Endothelial cell of umbilical vein (primary cell): ENCODE measurements around the gene ADTRP. TPM values are rescaled to one million over a fixed set of nuclear protein-coding genes. Genes with fewer than 3 reads are reported as not detected.

ENCODE experiments used
- BruUV-seq: library from RNA; stranded (reverse); fragments of 400-500 nt; replicated peaks from 2 replicates; lab custom pipeline; 2021; lab: Mats Ljungman, UMichigan
- CTCF ChIA-PET: fragments of 300-600, 350-600 bp; sonication (Branson Sonifier 250); formaldehyde crosslinking; loops from one replicate; lab custom pipeline; 2021; ENCODE audit warnings: antibody characterized with exemption, inconsistent platforms; lab: Charles Lee
- POLR2A ChIA-PET: fragments of 300-600, 350-600 bp; sonication (Branson Sonifier 250); formaldehyde crosslinking; loops from one replicate; lab custom pipeline; 2021; ENCODE audit warnings: antibody characterized with exemption, inconsistent platforms; lab: Charles Lee
- DNase-seq: peaks from one replicate; pipeline ENCODE4 v3.0.0-alpha.2; 2011; ENCODE audit warnings: low read depth, low spot score
- FAIRE-seq: peaks from 2 replicates; lab custom pipeline; 2011; peaks lifted over from hg19 to GRCh38; lab: Jason Lieb, UNC
- H2AFZ ChIP-seq: 2 replicates; pipeline ENCODE4 v1.6.0; 2012; ENCODE audit warnings: low read depth, low read length, control low read depth, inconsistent platforms
- H3K27ac ChIP-seq: 2 replicates; pipeline ENCODE4 v1.5.1; 2011; ENCODE audit warnings: low read depth, mild to moderate bottlenecking, control low read depth, low read length, moderate library complexity; ENCODE audit not compliant: insufficient read depth
- H3K27me3 ChIP-seq, 2 experiments: 2 replicates each; pipeline versions ENCODE4 v1.6.0 to v1.6.1; 2011; ENCODE audit warnings: low read length in 2 of 2, mixed read lengths in 1 of 2; ENCODE audit not compliant: control insufficient read depth in 2 of 2, insufficient read depth in 2 of 2
- H3K36me3 ChIP-seq, 2 experiments: 2 replicates in 1 of 2; 3 replicates in 1 of 2; pipeline ENCODE4 v1.5.1; 2011; ENCODE audit warnings: low read length in 2 of 2, mild to moderate bottlenecking in 1 of 2, moderate library complexity in 1 of 2; ENCODE audit not compliant: control insufficient read depth in 2 of 2, insufficient read depth in 2 of 2; ENCODE audit errors: extremely low read depth in 1 of 2
- H3K4me1 ChIP-seq: 3 replicates; pipeline ENCODE4 v1.5.1; 2011; ENCODE audit warnings: mild to moderate bottlenecking, low read length; ENCODE audit not compliant: control insufficient read depth, insufficient read depth; ENCODE audit errors: extremely low read depth
- H3K4me2 ChIP-seq: 2 replicates; pipeline ENCODE4 v1.6.1; 2011; ENCODE audit warnings: low read length, control low read depth, mixed read lengths; ENCODE audit not compliant: insufficient read depth
- H3K4me3 ChIP-seq, 3 experiments: fragments of 200-600 bp in 1 of 3; sonication (generic), shearing (Covaris generic) in 1 of 3; replicated peaks in 1 of 3; 2 replicates each; pipeline ENCODE4 v1.5.1; 2011 to 2016; ENCODE audit warnings: control low read depth in 3 of 3, low read length in 3 of 3, mild to moderate bottlenecking in 2 of 3, inconsistent platforms in 1 of 3, low read depth in 1 of 3, moderate library complexity in 1 of 3; ENCODE audit not compliant: insufficient read depth in 1 of 3
- H3K79me2 ChIP-seq: 2 replicates; pipeline ENCODE4 v1.6.0; 2012; ENCODE audit warnings: low read length, inconsistent platforms; ENCODE audit not compliant: control insufficient read depth, insufficient read depth
- H3K9ac ChIP-seq: replicated peaks from 2 replicates; pipeline ENCODE3; 2011; ENCODE audit warnings: low read length, control low read depth; ENCODE audit not compliant: insufficient read depth; ENCODE audit errors: extremely low read depth
- H3K9me1 ChIP-seq: replicated peaks from 3 replicates; pipeline ENCODE4 v1.6.0; 2011; ENCODE audit warnings: mild to moderate bottlenecking, low read length; ENCODE audit not compliant: control insufficient read depth, insufficient read depth; ENCODE audit errors: extremely low read depth
- H3K9me3 ChIP-seq: replicated peaks from 2 replicates; pipeline ENCODE4 v1.5.1; 2012; ENCODE audit warnings: low read length, inconsistent platforms; ENCODE audit not compliant: control insufficient read depth, insufficient read depth
- H4K20me1 ChIP-seq: replicated peaks from 2 replicates; pipeline ENCODE3; 2011; ENCODE audit warnings: mild to moderate bottlenecking, low read length; ENCODE audit not compliant: control insufficient read depth, insufficient read depth; ENCODE audit errors: extremely low read depth
- EZH2 ChIP-seq: IDR thresholded peaks from 2 replicates; pipeline ENCODE4 v1.6.1; 2012; ENCODE audit warnings: borderline replicate concordance, low read depth, mild to moderate bottlenecking, moderate library complexity, low read length, inconsistent platforms; ENCODE audit not compliant: severe bottlenecking
- FOS ChIP-seq: IDR thresholded peaks from 2 replicates; pipeline ENCODE4 v1.6.1; 2011; ENCODE audit warnings: mild to moderate bottlenecking, low read length, moderate library complexity, borderline replicate concordance; ENCODE audit not compliant: insufficient read depth
- GATA2 ChIP-seq: IDR thresholded peaks from 2 replicates; pipeline ENCODE4 v1.7.0; 2011; ENCODE audit warnings: low read depth, mild to moderate bottlenecking, moderate library complexity, mixed read lengths, low read length; ENCODE audit not compliant: insufficient read length, insufficient read depth
- JUN ChIP-seq: IDR thresholded peaks from 2 replicates; pipeline ENCODE4 v1.6.1; 2011; ENCODE audit warnings: borderline replicate concordance, low read depth; ENCODE audit not compliant: insufficient read length, insufficient read depth
- MYC ChIP-seq: IDR thresholded peaks from one replicate; pipeline ENCODE4 v1.6.1; 2011; ENCODE audit warnings: mild to moderate bottlenecking, low read depth, low read length
- POLR2A ChIP-seq: IDR thresholded peaks from 2 replicates; pipeline ENCODE4 v1.6.1; 2012; ENCODE audit warnings: low read depth, mild to moderate bottlenecking, control low read depth, low read length
- dilution Hi-C: fragments of 300-500 bp; cut with MboI; formaldehyde crosslinking; loops from one replicate; pipeline ENCODE4 v1.15.0; 2019; ENCODE audit warnings: low sequenced_read_pairs; ENCODE audit not compliant: extremely low pct_ligation_motif_present
- intact Hi-C: fragments of 100-400 bp; cut with micrococcal nuclease; formaldehyde crosslinking; loops from one replicate; pipeline ENCODE4 v1.10.0; 2022
- polyA plus RNA-seq, 4 experiments: library from polyadenylated mRNA; depleted of rRNA in 3 of 4; stranded (reverse) in 3 of 4; unstranded in 1 of 4; fragments of >200 nt; gene quantifications; 2 replicates each; pipeline versions ENCODE4 v1.2.1 to v1.2.3, GENCODE V29; 2011 to 2012; ENCODE audit warnings: missing spikeins in 1 of 4
- total RNA-seq: library from RNA; stranded (reverse); gene quantifications from 2 replicates; pipeline ENCODE4 v1.2.3, GENCODE V29; 2021
- TF ChIP-seq, protein P1 (sequence below), 2 donors: IDR thresholded peaks; 1 replicate in 1 of 2; 2 replicates in 1 of 2; pipeline ENCODE4 v1.5.1; 2011; ENCODE audit warnings: low read length in 2 of 2, mild to moderate bottlenecking in 2 of 2, moderate library complexity in 2 of 2, control low read depth in 1 of 2, inconsistent platforms in 1 of 2, low read depth in 1 of 2; ENCODE audit not compliant: insufficient read depth in 1 of 2; ENCODE audit errors: extremely low read depth in 1 of 2
- TF ChIP-seq, protein P2 (sequence below): IDR thresholded peaks from 2 replicates; pipeline ENCODE4 v1.6.1; 2011; ENCODE audit not compliant: insufficient read depth, insufficient read length

Gene ADTRP
- total and polyA plus RNA-seq, 2 donors (not counting 3 experiments of a cell fraction or from before 2014, with no cell fraction given) = 3.3 to 4.4 TPM

DNA sequence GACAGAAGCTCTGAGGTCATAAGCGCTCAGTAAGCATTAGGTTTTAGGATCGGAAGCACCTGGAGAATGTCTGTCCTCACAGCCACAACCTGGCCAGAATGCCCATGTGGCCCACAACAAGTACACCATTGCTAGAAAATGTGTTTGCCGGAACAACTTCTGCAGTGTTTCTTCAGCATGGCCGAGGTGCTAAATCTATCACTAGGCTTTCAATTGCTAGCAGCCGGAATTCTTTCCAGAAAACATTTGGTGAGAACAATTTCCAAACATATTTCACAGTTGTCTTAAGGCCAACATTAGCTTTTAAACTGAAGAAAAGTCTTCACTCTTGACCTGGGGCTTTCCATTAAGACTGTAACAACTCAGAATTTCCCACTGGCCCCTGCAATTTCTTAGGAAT is 18.2 kb upstream of the ADTRP start:
- FAIRE-seq = no peak
- Histone ChIP-seq H3K9ac (no peak overlapping the region), H3K4me3 (no peak overlapping the region), H3K4me1 (no peaks in the 10 kb centered on the region), H3K9me1 (no peaks in the 10 kb centered on the region), H3K79me2 (no peaks in the 10 kb centered on the region), H4K20me1 (no peaks in the 10 kb centered on the region), H3K4me2 (no peak overlapping the region), H3K9me3 (no peaks in the 10 kb centered on the region), H3K27ac (no peak overlapping the region), H2AFZ (no peak overlapping the region), H3K36me3 (no peaks in the 10 kb centered on the region), H3K27me3 (no peaks in the 10 kb centered on the region)
- ChIA-PET POLR2A (no interaction called here), CTCF (no interaction called here)
- DNase-seq = no peak
- TF ChIP-seq, protein P1, sequence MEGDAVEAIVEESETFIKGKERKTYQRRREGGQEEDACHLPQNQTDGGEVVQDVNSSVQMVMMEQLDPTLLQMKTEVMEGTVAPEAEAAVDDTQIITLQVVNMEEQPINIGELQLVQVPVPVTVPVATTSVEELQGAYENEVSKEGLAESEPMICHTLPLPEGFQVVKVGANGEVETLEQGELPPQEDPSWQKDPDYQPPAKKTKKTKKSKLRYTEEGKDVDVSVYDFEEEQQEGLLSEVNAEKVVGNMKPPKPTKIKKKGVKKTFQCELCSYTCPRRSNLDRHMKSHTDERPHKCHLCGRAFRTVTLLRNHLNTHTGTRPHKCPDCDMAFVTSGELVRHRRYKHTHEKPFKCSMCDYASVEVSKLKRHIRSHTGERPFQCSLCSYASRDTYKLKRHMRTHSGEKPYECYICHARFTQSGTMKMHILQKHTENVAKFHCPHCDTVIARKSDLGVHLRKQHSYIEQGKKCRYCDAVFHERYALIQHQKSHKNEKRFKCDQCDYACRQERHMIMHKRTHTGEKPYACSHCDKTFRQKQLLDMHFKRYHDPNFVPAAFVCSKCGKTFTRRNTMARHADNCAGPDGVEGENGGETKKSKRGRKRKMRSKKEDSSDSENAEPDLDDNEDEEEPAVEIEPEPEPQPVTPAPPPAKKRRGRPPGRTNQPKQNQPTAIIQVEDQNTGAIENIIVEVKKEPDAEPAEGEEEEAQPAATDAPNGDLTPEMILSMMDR (IDR thresholded peaks at IDR 0.05; ENCODE audit: extremely low read depth in 1 of 2, insufficient read depth in 1 of 2, low read depth in 1 of 2, low read length in 2 of 2) = no peak
- TF ChIP-seq GATA2 (no peak), FOS (no peak), POLR2A (no peak), EZH2 (no peak), JUN (no peak), MYC (no peak)
- TF ChIP-seq, protein P2, sequence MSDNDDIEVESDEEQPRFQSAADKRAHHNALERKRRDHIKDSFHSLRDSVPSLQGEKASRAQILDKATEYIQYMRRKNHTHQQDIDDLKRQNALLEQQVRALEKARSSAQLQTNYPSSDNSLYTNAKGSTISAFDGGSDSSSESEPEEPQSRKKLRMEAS = no peak
- intact Hi-C loops = no loop called here
- BruUV-seq = no TSS peak
- dilution Hi-C loops = no loop called here
